Erythroblast (primary cell): ENCODE results near the gene OTUD1.

Experiments used
- GATA1 ChIP-seq: IDR thresholded peaks from 2 replicates; pipeline ENCODE4 v1.6.1; 2011; ENCODE audit warnings: low read depth, mild to moderate bottlenecking, control low read depth, low read length, moderate library complexity
- POLR2A ChIP-seq: IDR thresholded peaks from 2 replicates; pipeline ENCODE4 v1.6.1; 2011; ENCODE audit warnings: mild to moderate bottlenecking, low read length

DNA sequence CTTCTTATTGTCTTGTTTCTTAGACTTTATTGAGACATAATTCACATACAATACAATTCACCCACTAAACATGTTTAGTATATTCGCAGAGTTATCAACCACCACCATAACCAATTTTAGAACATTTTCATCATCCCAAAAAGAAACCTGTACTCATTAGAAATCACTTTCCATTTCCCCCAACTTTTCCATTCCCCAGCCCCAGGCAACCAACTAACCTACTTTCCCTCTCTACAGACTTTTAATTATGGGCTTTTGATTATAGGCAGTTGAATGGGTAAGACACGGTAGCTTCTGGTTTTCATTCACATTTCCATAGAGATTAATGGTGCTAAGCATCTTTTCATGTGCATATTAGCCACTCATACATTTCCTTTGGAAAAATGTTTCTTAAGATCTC is 24.2 kb upstream of the OTUD1 start:
- TF ChIP-seq POLR2A, result no peak
- TF ChIP-seq GATA1, result no peak
